Measurements from ENCODE around the gene NTF3. TPM values are rescaled to one million over a fixed set of nuclear protein-coding genes. Genes with fewer than 3 reads are reported as not detected.

NTF3 gene
- polyA plus RNA-seq, 1 donor (not counting 4 experiments of a cell fraction or from before 2014, with no cell fraction given) = not detected

DNA sequence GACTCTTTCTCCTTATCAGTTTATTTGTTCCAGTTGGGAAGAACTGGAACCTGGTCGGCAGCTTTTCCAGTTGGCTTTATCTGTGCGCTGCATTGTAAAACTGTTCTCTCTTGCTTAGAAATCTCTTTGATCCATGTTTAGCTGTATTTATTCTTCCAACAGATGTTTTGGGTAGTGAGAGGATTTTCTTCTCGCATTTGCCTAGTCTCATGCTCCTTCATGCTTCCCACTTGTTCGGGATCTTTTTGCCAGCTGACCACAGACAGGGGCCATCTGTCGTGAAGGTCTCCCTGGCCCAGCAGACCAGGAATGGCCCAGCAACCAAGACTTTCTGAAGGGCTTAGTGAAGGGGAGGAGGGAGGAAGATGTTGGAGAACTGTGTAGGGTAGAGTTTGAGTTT lies 21.6 kb downstream of the NTF3 start:
- Histone ChIP-seq H3K4me1 (ENCODE audit: control insufficient read depth, extremely low read depth, insufficient read depth, low read length) (peaks cover 7% of the 10 kb centered on the region), H3K9me3 (ENCODE audit: control insufficient read depth, low read depth, low read length) (no peaks in the 10 kb centered on the region), H3K9me1 (ENCODE audit: control insufficient read depth, extremely low read depth, insufficient read depth, low read length) (no peaks in the 10 kb centered on the region), H3K4me3 (ENCODE audit: control insufficient read depth in 2 of 3, extremely low read depth in 1 of 3, insufficient read depth in 2 of 3, low read depth in 1 of 3, low read length in 3 of 3) (no peak overlapping the region), H3K27ac (ENCODE audit: control insufficient read depth, insufficient read depth, low read length) (no peak overlapping the region), H3K36me3 (ENCODE audit: control insufficient read depth in 2 of 2, extremely low read depth in 1 of 2, insufficient read depth in 2 of 2, low read length in 2 of 2) (no peaks in the 10 kb centered on the region), H3K4me2 (ENCODE audit: control insufficient read depth, extremely low read depth, insufficient read depth, low read depth, low read length) (no peak overlapping the region), H2AFZ (ENCODE audit: control insufficient read depth, low read length) (no peak overlapping the region), H3K9ac (ENCODE audit: control insufficient read depth, extremely low read depth, insufficient read depth, low read length) (no peak overlapping the region), H3K27me3 (ENCODE audit: control insufficient read depth, extremely low read depth, insufficient read depth, low read length) (no peaks in the 10 kb centered on the region), H4K20me1 (ENCODE audit: control insufficient read depth, extremely low read depth, insufficient read depth, low read length) (no peaks in the 10 kb centered on the region), H3K79me2 (ENCODE audit: control insufficient read depth, insufficient read depth, low read length) (no peaks in the 10 kb centered on the region)
- dilution Hi-C loops (cut with MboI; ENCODE audit: extremely low pct_ligation_motif_present, low sequenced_read_pairs) = no loop called here
- DNase-seq (ENCODE audit: low read depth, low spot score) (no peak), FAIRE-seq (no peak)
- TF ChIP-seq, protein P1, sequence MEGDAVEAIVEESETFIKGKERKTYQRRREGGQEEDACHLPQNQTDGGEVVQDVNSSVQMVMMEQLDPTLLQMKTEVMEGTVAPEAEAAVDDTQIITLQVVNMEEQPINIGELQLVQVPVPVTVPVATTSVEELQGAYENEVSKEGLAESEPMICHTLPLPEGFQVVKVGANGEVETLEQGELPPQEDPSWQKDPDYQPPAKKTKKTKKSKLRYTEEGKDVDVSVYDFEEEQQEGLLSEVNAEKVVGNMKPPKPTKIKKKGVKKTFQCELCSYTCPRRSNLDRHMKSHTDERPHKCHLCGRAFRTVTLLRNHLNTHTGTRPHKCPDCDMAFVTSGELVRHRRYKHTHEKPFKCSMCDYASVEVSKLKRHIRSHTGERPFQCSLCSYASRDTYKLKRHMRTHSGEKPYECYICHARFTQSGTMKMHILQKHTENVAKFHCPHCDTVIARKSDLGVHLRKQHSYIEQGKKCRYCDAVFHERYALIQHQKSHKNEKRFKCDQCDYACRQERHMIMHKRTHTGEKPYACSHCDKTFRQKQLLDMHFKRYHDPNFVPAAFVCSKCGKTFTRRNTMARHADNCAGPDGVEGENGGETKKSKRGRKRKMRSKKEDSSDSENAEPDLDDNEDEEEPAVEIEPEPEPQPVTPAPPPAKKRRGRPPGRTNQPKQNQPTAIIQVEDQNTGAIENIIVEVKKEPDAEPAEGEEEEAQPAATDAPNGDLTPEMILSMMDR (optimal IDR thresholded peaks at IDR 0.05 in 1 of 3, IDR thresholded peaks at IDR 0.05 in 1 of 3, conservative IDR thresholded peaks at IDR 0.05 in 1 of 3; ENCODE audit: extremely low read depth in 1 of 3, insufficient read depth in 2 of 3, low read length in 3 of 3) = no peak
- TF ChIP-seq EZH2 (IDR thresholded peaks at IDR 0.05; ENCODE audit: low read length) = no peak

DNA sequence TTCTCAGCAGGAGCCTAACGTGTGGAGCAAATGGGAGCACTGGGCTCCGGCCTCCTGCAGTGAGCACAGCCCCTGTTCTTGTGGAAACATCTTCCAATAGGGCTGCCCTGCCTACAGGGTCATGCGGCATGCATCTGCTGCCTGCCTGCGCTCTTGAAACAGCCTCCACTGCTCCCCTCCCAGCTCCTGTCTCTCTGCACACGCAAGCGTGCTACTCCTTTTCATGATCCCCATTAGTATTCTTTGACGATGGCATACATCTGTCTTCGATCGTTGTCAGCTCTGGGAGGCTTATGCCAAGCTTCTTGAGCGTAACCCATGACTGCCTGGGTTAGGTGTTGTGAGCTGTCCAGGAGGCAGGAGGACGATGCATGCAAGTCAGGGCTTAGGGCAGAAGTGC lies 23.1 kb downstream of the NTF3 start:
- H3K4me1 ChIP-seq (ENCODE audit: control insufficient read depth, extremely low read depth, insufficient read depth, low read length) = peaks cover 13% of the 10 kb centered on the region
- TF ChIP-seq, protein P1 (optimal IDR thresholded peaks at IDR 0.05 in 1 of 3, IDR thresholded peaks at IDR 0.05 in 1 of 3, conservative IDR thresholded peaks at IDR 0.05 in 1 of 3; ENCODE audit: extremely low read depth in 1 of 3, insufficient read depth in 2 of 3, low read length in 3 of 3) = no peak
- TF ChIP-seq EZH2 (IDR thresholded peaks at IDR 0.05; ENCODE audit: low read length) = no peak
- no peaks in the 10 kb centered on the region for H3K9me3 ChIP-seq (ENCODE audit: control insufficient read depth, low read depth, low read length)
- no peaks in the 10 kb centered on the region for H3K36me3 ChIP-seq (ENCODE audit: control insufficient read depth in 2 of 2, extremely low read depth in 1 of 2, insufficient read depth in 2 of 2, low read length in 2 of 2)
- dilution Hi-C loops (cut with MboI; ENCODE audit: extremely low pct_ligation_motif_present, low sequenced_read_pairs) = no loop called here
- no peak overlapping the region for H3K4me2 ChIP-seq (ENCODE audit: control insufficient read depth, extremely low read depth, insufficient read depth, low read depth, low read length)
- no peak for DNase-seq (ENCODE audit: low read depth, low spot score)
- no peaks in the 10 kb centered on the region for H4K20me1 ChIP-seq (ENCODE audit: control insufficient read depth, extremely low read depth, insufficient read depth, low read length)
- no peaks in the 10 kb centered on the region for H3K27me3 ChIP-seq (ENCODE audit: control insufficient read depth, extremely low read depth, insufficient read depth, low read length)
- H3K79me2 ChIP-seq (ENCODE audit: control insufficient read depth, insufficient read depth, low read length) = no peaks in the 10 kb centered on the region
- H3K9me1 ChIP-seq (ENCODE audit: control insufficient read depth, extremely low read depth, insufficient read depth, low read length) = no peaks in the 10 kb centered on the region
- H2AFZ ChIP-seq (ENCODE audit: control insufficient read depth, low read length) = no peak overlapping the region
- no peak overlapping the region for H3K27ac ChIP-seq (ENCODE audit: control insufficient read depth, insufficient read depth, low read length)
- no peak overlapping the region for H3K9ac ChIP-seq (ENCODE audit: control insufficient read depth, extremely low read depth, insufficient read depth, low read length)
- FAIRE-seq = no peak
- no peak overlapping the region for H3K4me3 ChIP-seq (ENCODE audit: control insufficient read depth in 2 of 3, extremely low read depth in 1 of 3, insufficient read depth in 2 of 3, low read depth in 1 of 3, low read length in 3 of 3)
